Globus pallidus (tissue), 1 donor: ENCODE data around the gene SLC35G2.
"Not testable (repeated sequence)": the region's sequence is repeated elsewhere in the genome, so short reads cannot be mapped to it uniquely, and the experiment has no call there.

Source experiments
- DNase-seq: peaks from one replicate; pipeline ENCODE4 v3.0.0-alpha.2; 2015; ENCODE audit warnings: low spot score

The SLC35G2 gene

GRCh38 chr3:136835089-136835812, 16.3 kb downstream of the SLC35G2 start:
- no peak for DNase-seq

- DNase-seq = no peak
These were observed 17.0 kb downstream of the SLC35G2 start for GRCh38 chr3:136835813-136836510.

- DNase-seq = no peak
These were observed 17.7 kb downstream of the SLC35G2 start for GRCh38 chr3:136836511-136837156.

GRCh38 chr3:136838641-136839555, 20.0 kb downstream of the SLC35G2 start:
- DNase-seq = no peak

GRCh38 chr3:136839556-136839931, 20.6 kb downstream of the SLC35G2 start:
- DNase-seq = no peak

- DNase-seq = no peak
These were observed 21.3 kb downstream of the SLC35G2 start for GRCh38 chr3:136840252-136840651.

- DNase-seq = no peak
These were observed 23.4 kb downstream of the SLC35G2 start for GRCh38 chr3:136842294-136842693.

GRCh38 chr3:136844724-136845123, 25.8 kb downstream of the SLC35G2 start:
- no peak for DNase-seq

- no peak for DNase-seq
These were observed 33.3 kb downstream of the SLC35G2 start for GRCh38 chr3:136852180-136852579.

GRCh38 chr3:136856665-136857064, 37.7 kb downstream of the SLC35G2 start:
- no peak for DNase-seq

- DNase-seq = peak; percentile 53
These were observed 39.5 kb downstream of the SLC35G2 start for GRCh38 chr3:136858381-136858780.

GRCh38 chr3:136860541-136860940, 41.6 kb downstream of the SLC35G2 start:
- no peak for DNase-seq

- DNase-seq = peak; percentile 98
These were observed 43.1 kb downstream of the SLC35G2 start, which contains the start of gene NCK1 for GRCh38 chr3:136861890-136862616. Gene NCK1, plus strand, starts transcription at chr3:136862208. Its CDS starts 65,794 bp downstream, at chr3:136928002.

- DNase-seq = no peak
These were observed 43.8 kb downstream of the SLC35G2 start for GRCh38 chr3:136862617-136863322.

- no peak for DNase-seq
These were observed 50.4 kb downstream of the SLC35G2 start for GRCh38 chr3:136869282-136869681.

GRCh38 chr3:136872258-136872657, 53.3 kb downstream of the SLC35G2 start:
- DNase-seq = not testable (repeated sequence)

- DNase-seq = not testable (repeated sequence)
These were observed 60.6 kb downstream of the SLC35G2 start for GRCh38 chr3:136879510-136879909.

- no peak for DNase-seq
These were observed 63.6 kb downstream of the SLC35G2 start for GRCh38 chr3:136882571-136882970.

- DNase-seq = no peak
These were observed 65.2 kb downstream of the SLC35G2 start for GRCh38 chr3:136883967-136884720.
